ENCODE results near the gene LOXL4.

LOXL4 gene

GRCh38 chr10:98263088-98263487 lies 4.9 kb downstream of the LOXL4 start:
- DNase-seq: no peak

DNA sequence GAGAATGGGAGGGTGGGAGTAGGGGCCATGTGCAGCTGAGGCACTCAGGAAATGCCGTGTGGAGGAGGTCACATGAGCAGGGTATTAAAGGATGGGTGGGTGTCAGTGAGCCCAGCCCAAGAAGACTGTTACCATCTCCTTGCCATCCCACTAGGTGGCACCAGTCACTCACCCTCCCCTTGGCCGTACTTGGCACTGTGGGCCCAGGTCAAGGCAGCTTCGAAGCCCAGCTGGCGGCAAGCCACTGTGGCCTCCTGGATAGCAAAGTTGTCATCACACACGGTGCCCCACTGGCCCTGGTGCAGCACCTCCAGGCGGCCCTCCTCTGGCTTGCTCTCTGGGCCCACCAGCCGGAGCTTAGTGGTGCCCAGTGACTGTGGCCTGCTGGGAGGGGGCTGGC lies 5.4 kb downstream of the LOXL4 start:
- DNase-seq: peak; percentile 9 to 15

- no peak for DNase-seq
Observed at GRCh38 chr10:98261436-98262277, 6.3 kb downstream of the LOXL4 start.

GRCh38 chr10:98260752-98261151 lies 7.2 kb downstream of the LOXL4 start:
- DNase-seq: no peak

DNA sequence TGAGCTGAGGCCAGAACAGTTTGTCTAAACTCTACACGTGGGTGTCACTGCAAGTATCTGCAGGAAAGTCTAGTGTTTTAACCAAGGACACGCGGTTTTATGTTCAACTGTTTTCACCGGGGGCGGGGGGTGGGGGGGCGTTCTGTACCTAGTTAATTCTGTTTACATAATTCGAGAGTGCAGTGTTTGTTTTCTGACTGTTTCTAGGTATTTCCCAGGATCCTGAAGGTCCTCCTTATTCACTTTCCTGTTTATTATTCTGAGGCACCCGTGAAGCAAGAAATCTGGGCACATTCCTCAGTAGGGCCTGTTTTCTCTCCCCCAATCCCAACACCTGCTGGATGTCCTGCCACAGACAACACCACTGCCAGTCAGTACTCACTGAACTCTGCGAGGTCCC lies 7.6 kb downstream of the LOXL4 start:
- DNase-seq: no peak

DNA sequence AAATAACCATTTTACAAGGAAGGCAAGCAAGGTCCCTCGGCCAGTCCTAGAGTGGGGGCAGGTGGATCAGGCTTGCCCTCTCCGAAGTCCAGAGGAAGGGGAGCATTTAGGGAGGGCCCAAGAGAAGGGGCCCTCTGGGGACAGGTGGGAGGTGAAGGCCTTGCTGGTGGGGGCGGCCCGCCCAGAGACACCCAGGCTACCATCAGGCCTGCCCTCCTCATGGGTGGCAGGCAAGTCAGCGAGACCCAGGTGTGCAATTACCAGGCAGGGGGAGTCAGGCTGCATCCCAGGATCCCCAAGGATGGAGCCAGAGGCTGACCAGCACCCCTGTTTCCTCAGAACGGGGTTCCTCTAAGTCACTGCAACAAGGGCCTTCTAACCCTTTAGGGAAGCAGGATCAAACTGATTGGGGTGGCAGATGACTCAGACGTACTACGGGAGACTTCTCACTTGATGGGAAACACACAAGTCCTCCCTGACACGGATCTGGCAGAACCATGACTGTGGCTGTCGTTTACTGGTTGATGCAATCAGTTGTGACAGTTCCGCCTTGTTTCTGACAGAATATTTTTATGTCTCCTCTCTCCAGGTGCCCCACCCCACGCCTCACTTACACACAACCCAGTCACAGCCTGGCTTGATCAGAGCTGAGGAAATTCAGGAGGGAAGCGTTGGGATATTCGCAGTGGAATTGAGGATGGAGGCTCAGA lies 8.2 kb downstream of the LOXL4 start:
- peak in 1 of 2 donors; percentile 59 for DNase-seq

GRCh38 chr10:98258683-98259454 lies 9.1 kb downstream of the LOXL4 start:
- no peak for DNase-seq

- DNase-seq: no peak
Observed at GRCh38 chr10:98257961-98258360, 10.0 kb downstream of the LOXL4 start.

DNA sequence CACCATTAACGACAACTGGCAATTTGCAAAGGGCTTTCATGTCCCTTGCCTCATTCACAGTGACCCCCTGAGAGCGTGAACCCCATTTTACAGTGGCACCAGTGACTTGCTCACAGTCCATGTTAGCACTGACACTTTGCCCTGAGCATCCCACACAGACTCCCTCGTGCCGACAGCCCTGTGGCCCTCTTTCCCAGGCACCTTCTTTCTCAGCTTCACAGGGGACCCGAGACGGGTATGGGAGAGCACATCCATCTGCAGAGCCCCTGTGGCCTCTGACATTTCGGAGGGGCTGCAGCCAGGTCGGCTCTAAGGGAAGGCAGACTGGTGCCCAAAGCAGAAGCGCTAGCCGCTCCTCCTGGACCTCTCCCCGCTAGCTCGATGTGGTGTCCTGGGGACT lies 10.8 kb downstream of the LOXL4 start:
- DNase-seq: no peak

DNA sequence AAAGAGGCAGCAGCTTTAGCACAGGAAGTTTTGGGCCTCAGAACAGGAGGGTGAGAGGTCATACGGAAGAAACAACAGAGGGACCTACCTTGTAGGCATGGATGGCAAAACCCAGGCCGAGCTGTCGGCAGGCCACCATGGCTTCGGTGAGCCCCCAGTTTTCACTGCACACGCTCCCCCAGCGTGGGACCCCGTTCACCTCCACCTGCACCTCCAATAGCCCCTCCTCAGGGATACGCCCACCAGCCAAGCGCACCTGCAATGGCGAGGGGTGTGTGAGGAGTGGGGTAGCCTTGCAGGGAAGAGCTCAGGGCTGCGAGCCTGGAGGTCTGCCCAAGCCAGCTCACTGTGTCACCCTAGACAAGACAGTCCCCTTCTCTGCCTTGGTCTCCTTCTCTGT lies 11.3 kb downstream of the LOXL4 start:
- DNase-seq: no peak

GRCh38 chr10:98255146-98255877 lies 12.7 kb downstream of the LOXL4 start:
- no peak for DNase-seq

- no peak for DNase-seq
Observed at GRCh38 chr10:98254234-98254974, 13.6 kb downstream of the LOXL4 start.

GRCh38 chr10:98253499-98253898 lies 14.5 kb downstream of the LOXL4 start:
- no peak for DNase-seq

DNA sequence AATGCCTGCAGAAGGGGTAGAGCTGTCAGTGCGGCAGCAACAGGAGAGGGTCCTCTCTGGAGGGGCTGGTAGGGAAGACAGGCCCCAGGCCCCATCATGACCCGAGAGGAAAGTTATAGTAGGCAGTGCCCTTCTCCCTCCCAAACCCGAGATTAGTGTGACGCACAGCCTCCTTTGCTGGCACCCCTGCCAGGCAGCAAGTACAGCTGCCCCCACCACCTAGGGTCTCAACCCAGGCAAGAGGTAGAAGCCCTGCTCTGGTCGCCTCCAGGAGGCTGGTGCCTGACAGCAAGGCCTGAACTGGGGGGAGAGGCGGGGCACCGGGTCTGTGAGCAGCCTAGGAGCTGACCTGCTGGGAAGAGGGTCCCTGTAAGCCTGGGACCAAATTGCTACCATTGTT lies 15.5 kb downstream of the LOXL4 start:
- no peak for DNase-seq

DNA sequence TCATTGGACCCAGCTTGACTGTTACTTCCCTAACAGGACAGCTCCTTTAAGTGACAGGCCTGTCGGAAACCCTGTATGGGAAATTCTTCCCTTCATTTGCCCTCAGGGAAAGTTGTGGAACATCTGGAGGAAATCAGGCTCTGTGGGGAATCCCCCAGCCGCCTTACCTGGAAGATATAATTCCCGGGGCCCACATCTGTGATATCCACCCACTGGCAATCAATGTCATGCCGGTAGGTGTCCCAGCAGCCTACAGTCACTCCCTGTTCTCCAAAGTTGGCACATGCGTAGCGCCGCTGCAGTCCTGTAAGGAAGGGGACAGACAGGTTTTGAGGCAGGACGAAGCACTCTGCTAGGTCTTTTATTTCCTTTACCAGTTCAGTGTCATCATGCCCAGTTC lies 16.6 kb downstream of the LOXL4 start:
- DNase-seq: no peak

DNA sequence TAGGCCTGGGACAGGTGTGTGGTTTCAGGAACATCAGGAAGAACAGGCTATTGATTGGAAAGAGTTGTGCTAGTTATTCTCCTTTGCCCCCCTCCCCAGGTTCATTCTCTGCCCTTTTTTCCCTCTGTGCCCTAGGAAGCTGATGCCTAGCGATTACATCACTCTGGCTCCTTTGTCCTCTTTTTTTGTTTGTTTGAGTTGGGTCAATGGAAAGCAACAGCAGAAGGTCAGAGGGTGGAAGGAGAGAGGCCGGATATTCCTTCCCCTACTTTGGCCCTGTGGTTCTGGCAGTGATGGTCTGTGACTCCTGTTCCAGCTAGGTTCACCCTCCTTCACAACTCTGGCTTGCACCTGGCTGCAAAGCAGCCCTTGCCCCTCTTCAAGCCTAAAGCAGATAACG lies 18.9 kb downstream of the LOXL4 start:
- no peak for DNase-seq

DNA sequence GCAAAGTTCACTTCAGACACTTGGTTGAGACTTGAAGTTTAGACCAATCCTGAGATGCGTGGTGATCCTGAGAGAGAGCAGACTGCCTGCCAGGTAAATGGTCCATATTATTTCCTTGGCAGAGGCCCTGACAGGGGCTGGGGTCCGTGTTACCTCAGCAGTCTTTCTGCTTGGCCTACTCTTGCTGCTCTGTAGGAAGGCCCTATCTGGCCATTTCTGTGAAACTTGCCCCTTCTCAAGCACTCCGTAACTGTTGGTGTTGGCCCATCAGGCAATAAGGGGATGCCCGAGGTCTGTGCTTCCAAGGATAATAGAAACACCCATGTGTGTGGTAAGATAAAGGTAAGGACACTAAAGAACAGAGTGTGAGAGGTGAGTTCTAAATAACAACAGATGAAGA lies 20.0 kb downstream of the LOXL4 start:
- no peak for DNase-seq

DNA sequence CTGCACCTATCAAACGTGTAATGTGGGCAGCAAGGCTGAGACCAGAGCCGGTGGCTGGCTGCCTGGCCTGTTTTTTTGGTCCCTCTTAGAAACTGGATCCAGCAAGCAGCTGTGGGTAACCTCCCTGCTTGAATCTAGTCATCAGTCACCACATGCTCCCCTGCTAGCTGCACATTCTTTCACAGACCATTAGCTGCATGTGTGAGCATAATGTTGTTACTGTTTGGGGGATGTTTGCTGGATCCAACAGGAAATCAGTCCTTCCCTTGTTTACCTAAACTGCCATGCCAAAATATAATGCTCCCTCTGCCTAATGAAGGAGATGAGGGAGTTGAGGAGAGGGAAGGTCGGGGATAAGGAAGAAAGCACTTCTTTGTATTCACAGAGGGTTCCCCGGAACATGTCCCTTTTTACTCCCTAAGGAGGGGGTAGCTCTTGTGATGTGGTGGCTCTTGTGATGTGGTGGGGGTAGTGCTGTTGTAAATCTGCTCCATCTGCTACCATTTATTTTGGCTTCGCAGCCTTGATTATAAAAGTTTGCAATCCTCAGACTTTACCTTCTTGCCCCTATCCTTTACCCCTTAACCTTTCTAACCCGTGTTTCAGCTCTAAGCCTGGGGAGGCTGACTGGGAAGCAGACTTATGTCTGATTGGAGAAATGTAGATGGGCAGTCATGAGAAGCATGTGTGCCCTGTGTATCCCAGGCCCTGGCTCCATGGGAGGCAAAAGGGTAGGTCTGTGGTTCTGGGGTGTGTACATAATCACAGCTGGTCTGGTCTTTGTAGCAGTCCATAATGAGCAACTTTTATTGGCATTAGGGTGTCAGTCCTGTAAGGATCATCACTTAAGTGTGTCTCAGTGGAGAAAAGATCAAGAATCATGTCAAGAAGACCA lies 20.8 kb downstream of the LOXL4 start:
- no peak for DNase-seq

DNA sequence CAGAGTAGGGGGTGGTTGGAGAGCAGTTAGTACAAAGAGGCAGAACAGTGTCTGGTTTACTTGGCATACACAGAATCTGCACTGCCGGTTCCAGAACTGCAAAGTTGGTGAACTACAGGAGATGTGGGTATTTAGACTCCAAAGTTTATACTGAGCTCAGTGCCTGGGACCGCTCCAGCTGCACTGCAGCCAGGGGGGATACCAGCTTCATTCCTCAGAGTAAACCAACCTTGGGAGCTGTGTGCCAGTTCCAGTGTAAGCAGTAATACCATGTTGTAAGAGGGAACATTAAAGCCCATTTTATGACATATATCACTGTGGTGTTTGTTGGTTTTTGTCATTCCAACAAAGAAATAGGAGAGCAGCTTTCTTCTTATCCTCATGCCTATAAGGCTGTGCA lies 23.4 kb downstream of the LOXL4 start:
- no peak for DNase-seq

DNA sequence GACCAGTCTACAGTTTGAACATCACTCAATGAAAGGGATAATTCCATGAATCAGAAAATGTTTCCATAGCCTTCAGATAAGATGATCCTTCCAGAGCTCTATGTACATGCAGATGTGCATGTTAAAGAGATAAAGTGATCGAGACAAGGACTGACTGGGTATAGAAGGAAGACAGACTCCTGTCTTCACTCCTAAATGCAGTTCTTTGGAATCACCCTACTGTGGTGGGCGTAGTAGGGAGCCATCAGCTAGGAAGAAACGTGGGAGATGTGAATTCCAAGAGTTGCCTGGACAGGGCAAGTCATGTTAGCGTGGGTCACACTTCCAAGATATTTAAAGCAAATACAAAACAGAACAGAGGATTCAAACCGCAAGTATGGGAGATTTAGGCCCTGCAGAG lies 23.9 kb downstream of the LOXL4 start:
- no peak for DNase-seq

GRCh38 chr10:98242823-98243222 lies 25.2 kb downstream of the LOXL4 start:
- DNase-seq: no peak

Data from CD4-positive, alpha-beta T cell treated with Interferon alpha-2 for 1 hour (primary cell).